ENCODE measurements around the gene IMMP1L.

DNA sequence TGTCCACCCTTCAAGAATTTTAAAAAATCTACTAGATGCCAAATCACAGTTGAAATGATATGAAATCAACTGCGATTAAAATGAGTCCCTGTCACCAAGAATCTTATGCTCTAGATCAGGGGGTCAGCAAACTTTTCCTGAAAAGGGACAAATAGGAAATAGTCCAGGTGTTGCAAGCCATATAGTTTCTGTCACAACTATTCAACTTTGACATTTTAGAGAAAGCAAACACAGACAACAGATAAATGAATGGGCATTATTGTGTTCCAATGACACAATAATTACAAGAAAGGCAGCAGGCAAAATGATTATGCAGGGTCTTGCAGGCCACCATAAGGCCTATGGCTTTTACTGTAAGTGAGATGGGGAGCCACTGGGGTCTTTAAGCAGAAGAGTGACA lies 58.6 kb downstream of the IMMP1L start:
- TF ChIP-seq EZH2 (IDR thresholded peaks at IDR 0.05) (no peak), POLR2AphosphoS5 (IDR thresholded peaks at IDR 0.05; ENCODE audit: borderline replicate concordance, low read depth, low read length) (no peak)
